Inferior parietal cortex (tissue), 1 donor: Measurements from ENCODE around the gene SH2D2A.

ENCODE experiments used
- DNase-seq: peaks from one replicate; pipeline ENCODE4 v3.0.0-alpha.2; 2016; ENCODE audit errors: extremely low spot score

Gene SH2D2A

GRCh38 chr1:156823210-156823790 is 6.7 kb upstream of the SH2D2A start:
- DNase-seq, result no peak

DNA sequence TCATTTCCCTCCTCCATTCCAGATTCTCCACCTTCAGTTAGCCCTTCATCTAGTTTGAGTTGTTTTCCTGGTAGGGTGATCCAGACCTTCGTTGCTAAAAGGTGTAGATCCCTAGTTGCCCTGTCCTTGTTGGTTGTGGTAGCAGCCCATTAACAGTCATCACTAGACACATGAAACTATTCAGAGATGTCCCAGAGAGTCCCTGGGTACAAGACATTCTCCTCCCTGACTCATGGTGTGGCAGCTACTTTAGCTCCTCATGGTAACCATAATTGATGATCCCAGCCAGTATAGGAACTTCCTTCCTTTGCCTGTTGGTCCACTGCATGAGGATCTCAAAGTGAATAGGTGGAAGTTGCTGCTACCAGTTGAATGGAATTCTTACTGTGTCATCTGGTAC is 6.0 kb upstream of the SH2D2A start:
- DNase-seq, result no peak

DNA sequence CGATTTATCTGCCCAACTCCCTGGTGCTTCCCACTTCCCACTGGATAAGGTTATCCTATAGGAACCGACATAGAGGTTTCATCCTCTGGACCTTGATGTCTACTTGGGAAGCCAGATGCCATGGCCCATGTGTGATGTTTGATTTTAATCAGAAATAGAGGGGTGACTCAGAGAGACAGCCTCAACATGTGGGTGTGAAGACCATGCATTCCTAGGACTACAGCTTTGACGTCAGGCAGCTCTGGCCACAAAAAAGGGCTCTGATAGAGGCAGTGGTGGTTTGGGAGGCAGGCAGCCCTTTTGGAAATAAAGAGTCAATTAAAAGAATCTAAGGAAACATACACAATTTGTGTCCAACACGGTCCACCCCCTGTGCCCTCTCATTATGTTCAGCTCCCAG is 5.2 kb upstream of the SH2D2A start:
- no peak for DNase-seq

DNA sequence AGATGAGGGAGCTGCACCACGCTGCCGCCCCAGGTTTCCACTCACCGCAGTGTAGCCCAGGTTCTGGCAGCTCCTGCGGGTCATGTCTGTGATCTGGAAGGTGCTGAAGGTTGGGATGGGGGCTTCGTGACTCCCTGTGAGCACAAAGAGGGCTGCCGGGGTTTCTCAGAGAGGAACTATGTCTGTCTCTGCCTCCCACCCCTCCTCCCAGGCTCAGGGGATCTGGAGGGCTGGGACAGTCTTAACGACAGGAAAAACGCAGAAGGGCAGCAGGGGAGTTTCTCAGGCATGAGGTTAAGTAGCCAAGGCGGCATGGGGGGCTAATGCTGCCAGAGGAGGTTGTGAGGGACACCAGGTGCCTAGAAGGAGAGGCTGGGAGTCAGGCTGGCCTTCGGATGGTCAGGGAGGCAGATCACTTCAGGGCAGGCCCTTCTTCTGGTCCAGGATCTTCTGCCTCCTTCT is 656 bp downstream of the SH2D2A start:
- no peak for DNase-seq

DNA sequence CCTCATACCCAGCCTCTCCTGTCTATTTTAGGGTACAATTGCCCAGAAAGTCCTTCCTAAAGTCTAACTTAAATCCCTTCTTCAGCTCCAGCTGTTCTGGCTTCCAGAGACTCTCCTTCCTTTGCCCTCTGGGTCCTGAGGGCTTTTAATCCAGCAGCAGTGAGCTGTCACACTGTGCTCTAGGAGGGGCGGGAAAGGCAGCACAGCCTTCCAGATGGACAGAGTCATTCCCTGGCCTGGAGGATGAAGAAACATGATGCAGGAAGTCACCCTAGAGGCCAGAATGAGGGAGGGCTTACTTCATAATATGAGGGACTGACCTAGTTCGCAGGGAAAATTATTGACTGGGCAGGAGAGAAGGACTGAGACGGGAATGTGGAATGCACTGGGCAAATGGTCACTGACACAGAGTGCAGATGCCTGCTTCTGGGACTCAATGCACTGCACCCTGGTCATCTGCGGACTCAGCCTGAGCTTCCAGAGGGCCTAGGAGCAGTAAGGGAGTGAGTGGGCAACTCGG is 1.3 kb downstream of the SH2D2A start:
- no peak for DNase-seq

- DNase-seq, result no peak
Observed at GRCh38 chr1:156814571-156815260, 1.9 kb downstream of the SH2D2A start.

DNA sequence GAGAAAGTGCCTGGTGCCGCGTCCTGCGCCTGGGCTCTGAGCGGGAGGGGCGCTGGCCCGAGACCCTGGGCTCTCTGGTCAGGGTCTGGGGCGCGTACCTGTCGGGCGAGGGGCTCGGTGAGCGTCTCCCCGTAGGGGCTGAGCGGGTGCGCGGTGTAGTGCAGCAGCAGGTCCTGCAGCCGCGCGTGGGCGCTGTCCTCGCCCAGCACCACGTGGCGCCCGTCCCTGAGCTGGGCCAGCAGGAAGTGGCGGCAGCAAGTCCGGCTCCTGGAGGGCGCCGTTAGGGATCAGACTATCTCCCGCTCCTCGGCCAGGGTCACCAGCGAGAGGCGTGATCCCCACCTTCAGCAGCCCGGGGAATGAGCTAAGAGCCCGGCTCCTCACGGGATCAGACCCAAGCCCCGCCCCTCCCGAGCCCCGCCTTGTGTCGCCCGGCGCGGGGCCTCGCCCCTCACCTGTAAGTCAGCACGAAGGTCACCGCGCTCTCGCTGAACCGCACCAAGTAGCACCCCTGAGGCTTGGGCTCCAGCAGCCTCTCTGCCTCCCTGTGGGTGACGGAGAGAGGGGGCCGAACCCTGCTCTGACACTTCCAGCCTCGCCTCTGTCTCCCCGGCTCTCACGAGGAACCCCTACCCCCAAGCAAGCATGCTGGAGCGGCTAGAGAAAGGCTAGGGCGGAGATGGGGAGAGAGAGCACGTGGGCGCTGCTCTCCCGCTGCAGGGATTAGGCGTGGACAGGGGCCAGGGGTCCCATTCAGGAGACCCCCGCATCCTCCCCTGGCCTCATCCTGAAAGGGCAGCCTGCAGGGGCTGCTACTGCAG is 2.7 kb downstream of the SH2D2A start:
- peak; percentile 43 for DNase-seq

DNA sequence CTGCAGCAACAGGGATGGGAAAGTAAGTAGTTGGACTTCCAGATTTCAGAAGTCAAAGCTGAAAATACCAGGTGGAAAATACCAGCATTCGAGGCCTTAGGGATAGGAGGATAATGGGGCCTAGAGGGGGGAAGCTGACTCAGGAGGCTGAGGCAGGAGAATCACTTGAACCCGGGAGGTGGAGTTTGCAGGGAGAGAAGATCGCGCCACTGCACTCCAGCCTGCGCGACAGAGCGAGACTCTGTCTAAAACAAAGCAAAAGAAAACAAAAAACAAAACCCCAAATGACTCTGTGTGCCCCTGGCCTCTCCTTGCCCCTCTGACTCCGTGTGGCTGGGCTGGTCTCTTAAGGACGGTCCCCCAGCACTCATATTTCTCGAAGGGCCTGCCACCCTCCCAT is 3.4 kb downstream of the SH2D2A start:
- no peak for DNase-seq

- DNase-seq, result no peak
Observed at GRCh38 chr1:156812293-156812990, 4.2 kb downstream of the SH2D2A start.

GRCh38 chr1:156811168-156811567 is 5.5 kb downstream of the SH2D2A start:
- DNase-seq, result no peak

DNA sequence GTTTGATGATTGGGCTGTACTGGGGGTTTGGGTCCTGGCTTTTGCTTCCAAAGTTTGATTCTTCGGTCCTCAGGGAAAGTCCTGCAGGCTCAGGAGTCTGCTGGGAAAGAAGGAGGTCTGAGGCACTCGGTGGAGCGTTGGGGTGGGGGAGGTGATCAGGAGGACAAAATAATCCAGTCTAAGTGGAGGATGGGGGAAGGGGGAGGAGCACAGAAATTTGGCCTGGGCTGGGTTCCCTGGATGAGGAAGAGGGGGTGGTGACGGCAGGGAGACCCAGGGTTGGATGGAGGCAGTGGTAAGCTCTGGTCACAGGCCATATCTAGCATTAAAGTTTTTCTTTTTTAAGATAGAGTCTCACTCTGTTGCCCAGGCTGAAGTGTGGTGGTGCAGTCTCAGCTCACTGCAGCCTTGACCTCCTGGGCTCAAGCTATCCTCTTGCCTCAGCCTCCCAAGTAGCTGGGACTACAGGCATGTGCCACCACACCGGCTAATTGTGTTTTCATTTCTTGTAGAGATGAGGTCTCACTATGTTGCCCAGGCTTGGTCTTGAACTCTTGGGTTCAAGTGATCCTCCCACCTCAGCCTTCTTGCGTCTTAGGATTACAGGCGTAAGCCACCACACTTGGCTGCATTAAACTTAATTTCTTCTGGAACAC is 6.8 kb downstream of the SH2D2A start:
- no peak for DNase-seq

DNA sequence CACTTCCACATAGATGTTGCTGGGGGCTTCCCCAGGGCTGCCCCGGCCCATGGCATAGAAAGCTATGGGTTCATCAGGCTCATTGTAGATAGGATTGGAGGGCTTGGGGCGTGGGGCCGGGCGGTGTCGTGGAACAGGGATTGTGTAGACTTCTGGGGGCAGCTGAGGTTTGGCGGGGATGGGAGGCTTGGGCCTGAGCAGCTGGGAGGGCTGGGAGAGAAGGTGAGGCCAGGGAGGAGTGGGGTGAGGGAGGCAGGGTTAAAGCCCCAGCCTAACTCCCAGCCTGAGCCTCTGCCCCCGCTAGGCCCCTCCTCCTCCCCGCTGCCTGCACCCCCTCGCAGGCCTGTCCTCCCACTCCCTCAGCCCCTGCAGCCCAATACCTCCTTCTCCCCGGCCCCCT is 7.4 kb downstream of the SH2D2A start:
- no peak for DNase-seq

DNA sequence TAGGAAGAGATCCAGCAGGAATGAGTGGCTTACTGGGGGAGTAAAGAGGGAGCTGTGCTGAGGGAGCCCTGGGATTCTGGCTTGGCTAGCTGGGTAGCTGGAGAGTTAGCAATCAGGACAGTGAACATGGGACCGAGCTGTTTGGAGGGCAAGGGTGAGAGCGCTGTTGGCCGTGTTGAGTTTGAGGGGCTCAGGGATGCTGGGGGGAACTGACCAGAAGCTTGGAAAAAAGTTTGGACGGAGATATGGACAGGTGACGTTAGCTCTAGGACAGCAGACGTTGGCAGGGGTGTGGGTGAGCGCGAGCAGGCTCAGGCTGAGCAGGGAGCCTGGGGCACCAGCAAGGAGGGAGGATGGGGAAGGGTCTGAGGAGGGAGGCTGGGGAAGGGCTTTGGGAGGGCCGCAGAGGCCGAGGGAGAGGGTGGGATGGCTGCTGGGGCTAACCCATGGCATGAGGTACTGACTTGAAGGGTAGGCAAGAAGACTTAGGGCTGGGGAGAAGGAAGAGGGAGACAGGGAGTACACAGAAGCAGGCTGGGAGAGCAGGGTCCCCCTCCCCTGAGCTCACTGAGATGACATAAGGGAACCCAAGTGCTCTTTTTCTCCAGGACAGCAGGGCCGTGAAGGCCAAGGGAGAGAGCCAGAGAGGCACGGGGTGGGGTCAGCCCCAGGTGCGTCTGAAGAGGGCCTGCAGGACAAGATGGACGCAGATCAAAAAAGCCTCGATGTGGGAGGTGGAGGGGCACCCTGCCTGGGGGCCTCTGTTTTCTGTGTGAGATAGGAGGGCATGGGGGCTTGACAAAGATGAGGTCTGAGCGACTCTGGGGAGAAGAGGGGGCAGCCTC is 8.2 kb downstream of the SH2D2A start:
- DNase-seq, result no peak

DNA sequence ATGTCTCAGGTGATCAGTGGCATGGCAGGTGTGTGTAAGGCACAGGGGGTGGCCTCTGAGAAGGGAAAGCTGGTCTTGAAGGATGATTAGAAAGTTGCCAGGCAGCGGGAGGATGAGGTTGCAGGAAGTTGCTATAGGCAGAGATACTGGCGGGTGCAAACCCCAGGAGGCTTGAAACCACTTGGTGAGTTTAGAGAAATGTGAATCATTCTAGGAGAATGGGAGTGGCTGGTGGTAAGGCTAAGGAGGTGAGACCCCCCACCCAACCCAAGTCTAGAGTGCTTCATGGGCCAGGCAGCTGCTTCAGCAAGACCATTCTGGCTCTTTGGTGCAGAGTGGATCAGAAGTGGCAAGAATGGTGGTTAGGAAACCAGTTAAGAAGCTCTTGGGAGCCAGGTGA is 9.0 kb downstream of the SH2D2A start:
- no peak for DNase-seq

DNA sequence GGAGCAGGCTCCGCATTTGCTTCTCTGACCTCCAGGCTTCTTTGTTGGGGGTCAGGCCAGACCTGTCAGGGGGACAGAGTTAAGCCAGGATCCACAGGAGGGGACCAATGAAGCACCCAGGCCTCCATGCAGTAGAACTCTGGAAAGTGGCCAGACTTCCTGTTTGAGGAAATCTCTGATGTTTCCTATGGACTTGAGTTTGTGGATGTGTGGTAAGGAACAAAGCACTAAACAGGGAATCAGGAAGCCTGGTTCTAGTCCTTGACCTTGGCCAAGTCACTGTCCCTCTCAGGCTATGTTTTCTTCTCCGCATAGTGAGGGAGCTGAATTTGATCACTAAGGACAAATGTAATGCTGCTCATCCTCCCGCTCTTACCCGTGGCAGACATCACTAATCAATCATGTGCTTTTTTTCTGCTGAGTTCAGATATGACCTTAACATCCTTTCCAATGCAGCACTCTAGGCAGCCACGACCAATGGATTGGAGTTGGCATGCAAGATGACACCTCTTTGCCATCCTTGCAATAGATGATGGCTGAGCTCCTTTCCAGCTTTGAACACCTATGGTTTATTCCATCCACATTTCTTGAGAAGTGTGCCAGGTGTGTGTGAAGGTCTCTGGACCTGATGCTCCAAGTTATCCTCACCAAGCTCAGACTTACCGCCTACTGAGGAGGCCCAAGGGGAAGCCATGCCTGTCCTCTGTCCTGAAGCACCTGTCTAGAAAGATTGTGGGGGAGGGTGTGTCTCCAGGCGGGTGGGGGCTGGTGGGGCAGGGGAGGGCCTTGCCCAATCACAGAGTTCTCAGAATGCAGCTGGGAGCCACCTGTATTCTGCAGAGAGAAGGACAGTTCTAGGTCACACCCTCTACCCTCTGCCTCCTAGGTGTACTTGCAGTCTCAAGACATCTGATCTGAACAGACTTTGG is 9.9 kb downstream of the SH2D2A start:
- DNase-seq, result no peak

GRCh38 chr1:156805766-156806511 is 10.7 kb downstream of the SH2D2A start:
- DNase-seq, result no peak

- DNase-seq, result no peak
Observed at GRCh38 chr1:156804572-156805243, 11.9 kb downstream of the SH2D2A start.

GRCh38 chr1:156804026-156804425 is 12.6 kb downstream of the SH2D2A start:
- no peak for DNase-seq
